Caco-2 (cell line): ENCODE results near the gene DTNB. TPM values are rescaled to one million over a fixed set of nuclear protein-coding genes. Genes with fewer than 3 reads are reported as not detected.

ENCODE experiments used
- BruUV-seq: library from RNA; stranded (reverse); fragments of 400-500 nt; replicated peaks from 2 replicates; lab custom pipeline; 2021; lab: Mats Ljungman, UMichigan
- CTCF ChIA-PET: fragments of 300-600 bp; sonication (Branson Sonifier 250); formaldehyde crosslinking; loops from one replicate; lab custom pipeline; 2022; ENCODE audit warnings: antibody characterized with exemption; lab: Charles Lee
- POLR2A ChIA-PET: fragments of 300-600 bp; sonication (Branson Sonifier 250); formaldehyde crosslinking; loops from one replicate; lab custom pipeline; 2022; ENCODE audit warnings: antibody characterized with exemption; lab: Charles Lee
- DNase-seq, 2 experiments: peaks; one replicate each; pipeline versions ENCODE4 v3.0.0 to v3.0.0-alpha.2; 2020 to 2022
- H3K27me3 ChIP-seq: replicated peaks from 2 replicates; pipeline ENCODE4 v1.6.0; 2011; ENCODE audit warnings: low read length; ENCODE audit not compliant: control insufficient read depth, insufficient read depth
- H3K36me3 ChIP-seq: 2 replicates; pipeline ENCODE4 v1.5.1; 2011; ENCODE audit warnings: low read length; ENCODE audit not compliant: control insufficient read depth, insufficient read depth
- H3K4me1 ChIP-seq: fragments of 250-450 bp; sonication (Bioruptor Pico); 2 replicates; pipeline ENCODE4 v1.5.1; 2020; ENCODE audit warnings: mild to moderate bottlenecking
- H3K4me3 ChIP-seq: 2 replicates; pipeline ENCODE4 v1.5.1; 2011; ENCODE audit warnings: low read depth, mild to moderate bottlenecking, control low read depth, low read length
- H3K9me3 ChIP-seq: fragments of 250-450 bp; sonication (Bioruptor Pico); 2 replicates; pipeline ENCODE4 v1.5.1; 2020; ENCODE audit warnings: mild to moderate bottlenecking, moderate library complexity
- H3K27ac Mint-ChIP-seq: one replicate; pipeline ENCODE4 v1.8.0; 2022; ENCODE audit warnings: mixed read lengths; ENCODE audit not compliant: unreplicated experiment
- H3K27me3 Mint-ChIP-seq: one replicate; pipeline ENCODE4 v1.8.0; 2022; ENCODE audit warnings: mixed read lengths; ENCODE audit not compliant: insufficient read depth, unreplicated experiment
- H3K36me3 Mint-ChIP-seq: one replicate; pipeline ENCODE4 v1.8.0; 2022; ENCODE audit warnings: mild to moderate bottlenecking, mixed read lengths; ENCODE audit not compliant: insufficient read depth, unreplicated experiment
- H3K4me1 Mint-ChIP-seq: one replicate; pipeline ENCODE4 v1.8.0; 2022; ENCODE audit warnings: low read depth, mixed read lengths; ENCODE audit not compliant: unreplicated experiment
- H3K4me3 Mint-ChIP-seq: one replicate; pipeline ENCODE4 v1.8.0; 2022; ENCODE audit warnings: mild to moderate bottlenecking, moderate library complexity, mixed read lengths; ENCODE audit not compliant: unreplicated experiment
- H3K9me3 Mint-ChIP-seq: one replicate; pipeline ENCODE4 v1.8.0; 2022; ENCODE audit warnings: mixed read lengths; ENCODE audit not compliant: unreplicated experiment
- intact Hi-C: fragments of 100-400 bp; cut with micrococcal nuclease; formaldehyde crosslinking; loops from one replicate; pipeline ENCODE4 v1.10.0; 2022; ENCODE audit not compliant: unreplicated experiment
- total RNA-seq: library from RNA; stranded (reverse); gene quantifications from 2 replicates; pipeline ENCODE4 v1.2.3, GENCODE V29; 2022
- TF ChIP-seq, protein P1 (sequence below), 2 experiments: fragments of 200-600 bp in 1 of 2; IDR thresholded peaks; 1 replicate in 1 of 2; 2 replicates in 1 of 2; pipeline versions ENCODE4 v1.5.1 to v1.8.0; 2011 to 2022; ENCODE audit warnings: antibody characterized with exemption in 1 of 2, control low read depth in 1 of 2, inconsistent platforms in 1 of 2, low read depth in 1 of 2, low read length in 1 of 2, mild to moderate bottlenecking in 1 of 2, moderate library complexity in 1 of 2; ENCODE audit not compliant: insufficient read depth in 1 of 2, severe bottlenecking in 1 of 2, unreplicated experiment in 1 of 2

Gene DTNB
- total RNA-seq, 1 experiment from 2014 or later = 50.4 TPM

- no peak for DNase-seq
- H3K9me3 Mint-ChIP-seq = no peaks in the 10 kb centered on the region
- no peaks in the 10 kb centered on the region for H3K36me3 ChIP-seq
- no peaks in the 10 kb centered on the region for H3K36me3 Mint-ChIP-seq
- BruUV-seq = no TSS peak
- ChIA-PET CTCF (no interaction called here), POLR2A (interaction anchor here (0.5 kb wide), 1 partner anchor 680 kb away, joined by 5 read pairs; no protein-coding TSS in a partner anchor)
- intact Hi-C loops = no loop called here
- TF ChIP-seq, protein P1, sequence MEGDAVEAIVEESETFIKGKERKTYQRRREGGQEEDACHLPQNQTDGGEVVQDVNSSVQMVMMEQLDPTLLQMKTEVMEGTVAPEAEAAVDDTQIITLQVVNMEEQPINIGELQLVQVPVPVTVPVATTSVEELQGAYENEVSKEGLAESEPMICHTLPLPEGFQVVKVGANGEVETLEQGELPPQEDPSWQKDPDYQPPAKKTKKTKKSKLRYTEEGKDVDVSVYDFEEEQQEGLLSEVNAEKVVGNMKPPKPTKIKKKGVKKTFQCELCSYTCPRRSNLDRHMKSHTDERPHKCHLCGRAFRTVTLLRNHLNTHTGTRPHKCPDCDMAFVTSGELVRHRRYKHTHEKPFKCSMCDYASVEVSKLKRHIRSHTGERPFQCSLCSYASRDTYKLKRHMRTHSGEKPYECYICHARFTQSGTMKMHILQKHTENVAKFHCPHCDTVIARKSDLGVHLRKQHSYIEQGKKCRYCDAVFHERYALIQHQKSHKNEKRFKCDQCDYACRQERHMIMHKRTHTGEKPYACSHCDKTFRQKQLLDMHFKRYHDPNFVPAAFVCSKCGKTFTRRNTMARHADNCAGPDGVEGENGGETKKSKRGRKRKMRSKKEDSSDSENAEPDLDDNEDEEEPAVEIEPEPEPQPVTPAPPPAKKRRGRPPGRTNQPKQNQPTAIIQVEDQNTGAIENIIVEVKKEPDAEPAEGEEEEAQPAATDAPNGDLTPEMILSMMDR (IDR thresholded peaks at IDR 0.05; ENCODE audit: insufficient read depth in 1 of 2, low read depth in 1 of 2, low read length in 1 of 2, severe bottlenecking in 1 of 2, unreplicated experiment in 1 of 2) = no peak
- peaks cover 6% of the 10 kb centered on the region; the same call in 1 of the 2 replicates for H3K9me3 ChIP-seq
- H3K27ac Mint-ChIP-seq = no peak overlapping the region
- H3K4me1 ChIP-seq = no peaks in the 10 kb centered on the region
- H3K4me3 Mint-ChIP-seq = no peak overlapping the region
- H3K4me1 Mint-ChIP-seq = no peaks in the 10 kb centered on the region
- no peak overlapping the region for H3K4me3 ChIP-seq
- no peaks in the 10 kb centered on the region for H3K27me3 ChIP-seq
- no peaks in the 10 kb centered on the region for H3K27me3 Mint-ChIP-seq
Observed at GRCh38 chr2:25438793-25439192, 234.6 kb downstream of the DTNB start.

- DNase-seq = no peak
- ChIA-PET POLR2A (interaction anchor here (0.5 kb wide), 1 partner anchor 680 kb away, joined by 5 read pairs; no protein-coding TSS in a partner anchor), CTCF (no interaction called here)
- H3K36me3 ChIP-seq = no peaks in the 10 kb centered on the region
- intact Hi-C loops = no loop called here
- H3K4me1 Mint-ChIP-seq = no peaks in the 10 kb centered on the region
- no peaks in the 10 kb centered on the region for H3K36me3 Mint-ChIP-seq
- H3K27ac Mint-ChIP-seq = no peak overlapping the region
- H3K9me3 ChIP-seq = peaks cover 6% of the 10 kb centered on the region; the same call in 1 of the 2 replicates
- H3K9me3 Mint-ChIP-seq = no peaks in the 10 kb centered on the region
- no peaks in the 10 kb centered on the region for H3K27me3 ChIP-seq
- no TSS peak for BruUV-seq
- no peak overlapping the region for H3K4me3 ChIP-seq
- TF ChIP-seq, protein P1 (IDR thresholded peaks at IDR 0.05; ENCODE audit: insufficient read depth in 1 of 2, low read depth in 1 of 2, low read length in 1 of 2, severe bottlenecking in 1 of 2, unreplicated experiment in 1 of 2) = no peak
- H3K4me1 ChIP-seq = no peaks in the 10 kb centered on the region
- no peaks in the 10 kb centered on the region for H3K27me3 Mint-ChIP-seq
- H3K4me3 Mint-ChIP-seq = no peak overlapping the region
Observed at GRCh38 chr2:25437881-25438662, 235.3 kb downstream of the DTNB start.

- no TSS peak for BruUV-seq
- H3K36me3 ChIP-seq = no peaks in the 10 kb centered on the region
- H3K36me3 Mint-ChIP-seq = no peaks in the 10 kb centered on the region
- H3K9me3 Mint-ChIP-seq = no peaks in the 10 kb centered on the region
- peaks cover 6% of the 10 kb centered on the region; the same call in 1 of the 2 replicates for H3K9me3 ChIP-seq
- no peak overlapping the region for H3K4me3 Mint-ChIP-seq
- TF ChIP-seq, protein P1 (IDR thresholded peaks at IDR 0.05; ENCODE audit: insufficient read depth in 1 of 2, low read depth in 1 of 2, low read length in 1 of 2, severe bottlenecking in 1 of 2, unreplicated experiment in 1 of 2) = no peak
- POLR2A ChIA-PET = no interaction called here
- H3K27me3 Mint-ChIP-seq = no peaks in the 10 kb centered on the region
- H3K27me3 ChIP-seq = no peaks in the 10 kb centered on the region
- H3K4me1 ChIP-seq = no peaks in the 10 kb centered on the region
- intact Hi-C loops = no loop called here
- DNase-seq = no peak
- no peak overlapping the region for H3K4me3 ChIP-seq
- H3K4me1 Mint-ChIP-seq = no peaks in the 10 kb centered on the region
- CTCF ChIA-PET = no interaction called here
- H3K27ac Mint-ChIP-seq = no peak overlapping the region
Observed at GRCh38 chr2:25435421-25435820, 238.0 kb downstream of the DTNB start.
